LNCaP clone FGC (cell line): ENCODE results near the gene EXOC4.

Source experiments
- DNase-seq: peaks from one replicate; pipeline ENCODE4 v3.0.0-alpha.2; 2011; ENCODE audit warnings: low read depth
- H3K4me3 ChIP-seq: 2 replicates; pipeline ENCODE4 v1.5.1; 2011; ENCODE audit warnings: mild to moderate bottlenecking, low read depth, low read length, control low read depth
- TF ChIP-seq, protein P1 (sequence below): IDR thresholded peaks from 2 replicates; pipeline ENCODE4 v1.5.1; 2012; ENCODE audit warnings: mild to moderate bottlenecking; ENCODE audit not compliant: control insufficient read depth, insufficient read depth; ENCODE audit errors: extremely low read depth

Gene EXOC4

DNA sequence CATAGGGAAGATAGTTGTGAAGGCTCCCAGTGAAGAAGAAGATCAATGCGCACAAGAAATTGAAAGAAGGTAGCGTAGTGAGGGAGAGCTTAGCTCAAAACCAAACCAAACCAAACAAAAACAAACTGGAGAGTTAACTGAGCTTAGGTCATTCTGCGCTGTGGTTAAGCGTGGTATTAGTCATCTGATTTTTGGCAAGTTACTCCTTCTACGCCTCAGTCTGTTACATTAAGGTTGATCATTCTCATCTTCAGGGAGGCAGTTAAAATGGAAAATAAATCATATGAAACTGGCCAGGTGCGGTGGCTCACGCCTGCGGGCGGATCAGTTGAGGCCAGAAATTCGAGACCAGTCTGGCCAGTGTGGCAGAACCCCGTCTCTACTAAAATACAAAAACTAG is 259.7 kb downstream of the EXOC4 start:
- DNase-seq: no peak
- no peak overlapping the region for H3K4me3 ChIP-seq
- TF ChIP-seq, protein P1, sequence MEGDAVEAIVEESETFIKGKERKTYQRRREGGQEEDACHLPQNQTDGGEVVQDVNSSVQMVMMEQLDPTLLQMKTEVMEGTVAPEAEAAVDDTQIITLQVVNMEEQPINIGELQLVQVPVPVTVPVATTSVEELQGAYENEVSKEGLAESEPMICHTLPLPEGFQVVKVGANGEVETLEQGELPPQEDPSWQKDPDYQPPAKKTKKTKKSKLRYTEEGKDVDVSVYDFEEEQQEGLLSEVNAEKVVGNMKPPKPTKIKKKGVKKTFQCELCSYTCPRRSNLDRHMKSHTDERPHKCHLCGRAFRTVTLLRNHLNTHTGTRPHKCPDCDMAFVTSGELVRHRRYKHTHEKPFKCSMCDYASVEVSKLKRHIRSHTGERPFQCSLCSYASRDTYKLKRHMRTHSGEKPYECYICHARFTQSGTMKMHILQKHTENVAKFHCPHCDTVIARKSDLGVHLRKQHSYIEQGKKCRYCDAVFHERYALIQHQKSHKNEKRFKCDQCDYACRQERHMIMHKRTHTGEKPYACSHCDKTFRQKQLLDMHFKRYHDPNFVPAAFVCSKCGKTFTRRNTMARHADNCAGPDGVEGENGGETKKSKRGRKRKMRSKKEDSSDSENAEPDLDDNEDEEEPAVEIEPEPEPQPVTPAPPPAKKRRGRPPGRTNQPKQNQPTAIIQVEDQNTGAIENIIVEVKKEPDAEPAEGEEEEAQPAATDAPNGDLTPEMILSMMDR: no peak

DNA sequence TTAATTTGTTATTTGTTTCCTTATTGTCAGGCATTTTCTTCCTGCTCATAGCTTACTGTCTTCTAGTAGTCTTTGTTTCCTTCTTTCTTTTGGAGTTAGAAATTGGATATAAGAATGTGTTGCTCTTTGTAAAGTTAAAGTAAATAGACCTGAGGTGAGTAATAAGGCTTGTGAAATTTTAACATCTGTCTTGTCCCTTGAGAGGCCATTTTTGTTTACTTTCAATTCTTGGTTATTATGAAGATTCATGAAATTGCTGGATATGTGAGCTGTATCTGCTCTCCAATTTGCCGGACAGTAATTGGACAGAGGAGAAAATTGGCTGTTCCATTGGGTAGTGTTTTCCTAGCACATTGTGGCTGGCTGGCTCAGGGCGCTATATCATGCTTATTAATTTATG is 260.7 kb downstream of the EXOC4 start:
- TF ChIP-seq, protein P1: no peak
- no peak overlapping the region for H3K4me3 ChIP-seq
- DNase-seq: no peak

DNA sequence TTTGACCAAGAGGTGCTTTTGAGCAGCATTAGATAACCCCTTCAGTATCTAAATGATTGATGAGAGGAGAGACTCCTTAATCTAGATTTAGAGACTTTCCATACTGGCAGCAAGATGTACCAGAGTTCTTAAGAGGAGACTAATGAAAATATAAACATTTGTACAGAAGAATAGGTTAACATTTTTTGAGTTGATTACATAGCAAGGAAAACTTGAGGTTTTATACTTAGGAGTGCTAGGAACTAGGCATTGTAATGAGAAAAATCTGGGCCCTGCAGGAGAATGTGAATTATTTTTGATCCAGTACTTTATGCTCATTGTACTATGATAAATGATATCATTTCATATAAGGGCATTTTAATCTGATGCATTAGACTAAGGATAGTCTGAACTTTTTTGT is 261.7 kb downstream of the EXOC4 start:
- TF ChIP-seq, protein P1: no peak
- no peak overlapping the region for H3K4me3 ChIP-seq
- DNase-seq: no peak

DNA sequence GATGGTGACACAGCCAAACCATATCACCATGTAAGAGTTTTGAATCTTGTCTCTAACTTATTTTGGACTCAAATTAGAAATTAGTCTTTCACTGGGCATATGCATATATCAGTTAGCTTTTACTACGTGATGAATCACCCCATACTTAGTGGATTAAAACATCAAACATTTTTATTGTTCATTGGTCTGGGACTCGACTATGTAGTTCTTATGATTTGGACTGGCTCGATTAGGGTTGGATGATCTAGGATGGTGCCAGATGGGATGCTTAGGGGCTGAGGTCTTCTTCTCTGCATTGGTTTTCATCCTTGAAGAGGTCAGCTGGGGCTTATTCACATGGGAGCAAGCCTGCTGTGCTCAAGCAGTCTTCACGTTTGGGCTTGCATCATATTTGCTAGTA is 264.9 kb downstream of the EXOC4 start:
- DNase-seq: no peak
- TF ChIP-seq, protein P1: no peak
- H3K4me3 ChIP-seq: no peak overlapping the region

DNA sequence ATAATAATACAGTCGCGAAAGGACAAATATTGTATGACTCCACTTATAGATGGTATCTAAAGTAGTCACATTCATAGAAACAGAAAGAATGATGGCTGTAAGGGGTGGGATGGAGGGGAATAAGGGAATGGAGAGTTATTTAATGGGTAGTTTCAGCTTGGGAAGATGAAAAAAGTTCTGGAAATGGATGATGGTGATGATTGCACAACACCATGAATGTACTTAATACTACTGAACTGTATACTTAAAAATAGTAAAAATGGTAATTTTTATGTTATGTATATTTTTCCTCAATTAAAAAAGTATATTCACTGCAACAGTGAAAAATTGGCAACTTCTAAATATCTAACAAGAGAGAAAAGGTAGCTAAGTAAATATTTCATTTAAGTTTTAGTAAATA is 265.8 kb downstream of the EXOC4 start:
- no peak overlapping the region for H3K4me3 ChIP-seq
- no peak for DNase-seq
- TF ChIP-seq, protein P1: no peak

DNA sequence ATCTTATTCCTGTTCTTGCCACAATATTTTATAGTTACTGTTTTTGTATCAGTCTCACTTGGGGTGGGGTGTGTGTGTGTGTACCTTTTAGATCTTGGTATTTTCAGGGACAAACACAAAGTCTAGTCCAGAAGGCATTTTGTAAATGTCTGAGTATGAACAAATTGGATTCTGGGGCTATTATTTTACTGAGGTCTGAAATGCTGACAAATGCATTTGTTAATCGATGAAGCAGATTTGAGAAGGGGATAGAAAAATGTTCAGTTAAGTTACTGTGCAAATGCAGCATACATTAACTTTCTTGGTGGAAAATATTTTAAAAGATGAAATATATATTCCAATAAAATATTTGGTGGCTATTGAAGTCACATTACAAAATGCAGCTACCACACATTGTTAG is 267.4 kb downstream of the EXOC4 start:
- no peak overlapping the region for H3K4me3 ChIP-seq
- TF ChIP-seq, protein P1: no peak
- no peak for DNase-seq

DNA sequence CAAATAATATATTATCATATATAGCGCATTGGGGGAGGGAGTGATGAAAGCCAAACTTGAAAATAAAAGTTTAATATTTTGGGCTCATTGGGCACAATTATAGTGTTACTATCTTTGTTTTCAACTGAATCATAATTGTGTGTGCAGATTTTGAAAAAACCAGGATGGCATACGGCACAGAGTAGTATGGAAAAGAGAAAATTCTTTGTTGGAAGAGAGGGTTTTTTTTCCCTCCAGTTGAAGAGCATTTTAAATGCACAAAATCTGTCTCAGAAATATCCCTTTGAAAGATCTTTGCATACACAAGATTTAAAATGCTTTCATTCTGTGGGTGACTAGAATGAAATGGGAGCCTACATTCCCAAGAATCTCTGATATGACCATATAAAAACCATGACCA is 269.6 kb downstream of the EXOC4 start:
- no peak for DNase-seq
- TF ChIP-seq, protein P1: no peak
- H3K4me3 ChIP-seq: no peak overlapping the region
